ENCODE results near the gene TEPSIN. TPM values are rescaled to one million over a fixed set of nuclear protein-coding genes. Genes with fewer than 3 reads are reported as not detected.
A peak's percentile ranks its signal among the peaks of the same experiment; 100 is the strongest.

The TEPSIN gene
- total RNA-seq, 1 experiment from 2014 or later = 38.8 TPM

DNA sequence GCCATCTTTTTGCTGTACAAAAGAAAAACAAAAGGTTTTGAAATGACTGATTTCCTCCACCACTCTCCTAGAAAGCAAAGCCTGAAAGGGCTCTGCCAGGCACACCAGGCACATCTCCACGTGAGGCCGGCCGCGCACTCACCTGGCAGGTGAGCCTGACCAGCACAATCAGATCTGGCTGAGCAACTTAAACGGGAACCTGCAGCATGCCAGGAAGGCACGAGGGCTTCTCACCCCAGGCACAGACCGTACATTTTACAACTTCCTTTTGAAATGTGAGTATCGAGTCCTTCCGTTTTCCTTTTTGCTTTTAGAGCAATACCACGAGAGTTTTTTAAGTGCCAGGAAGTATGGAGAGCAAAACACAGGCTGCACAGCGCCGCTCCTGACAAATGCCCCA is 33.8 kb upstream of the TEPSIN start:
- H3K27me3 Mint-ChIP-seq (ENCODE audit: low read depth) = no peaks in the 10 kb centered on the region
- Histone ChIP-seq H4K5ac (ENCODE audit: insufficient read length, low read depth, low read length) (no peak overlapping the region), H3K79me2 (ENCODE audit: insufficient read depth, low read length) (no peaks in the 10 kb centered on the region), H3K14ac (ENCODE audit: insufficient read depth, low read length) (no peak overlapping the region; the same call in 1 of the 2 replicates), H3K27ac (ENCODE audit: insufficient read length, low read depth, low read length) (no peak overlapping the region), H4K20me1 (ENCODE audit: control insufficient read depth, insufficient read depth, insufficient read length) (no peaks in the 10 kb centered on the region), H3K18ac (ENCODE audit: insufficient read length, low read depth, low read length) (no peak overlapping the region), H3K9ac (ENCODE audit: extremely low read depth, insufficient read length, low read length) (no peak overlapping the region), H4K8ac (replicated peaks; ENCODE audit: insufficient read length, low read depth, low read length) (no peak overlapping the region), H3K4ac (ENCODE audit: low read depth, low read length) (no peak overlapping the region), H3K4me2 (ENCODE audit: insufficient read depth, insufficient read length, low read length) (no peak overlapping the region), H2BK12ac (ENCODE audit: insufficient read length, low read depth, low read length) (no peak overlapping the region), H2BK15ac (ENCODE audit: low read depth, low read length) (no peak overlapping the region), H3K27me3 (ENCODE audit: insufficient read depth, low read length) (no peaks in the 10 kb centered on the region), H2BK120ac (ENCODE audit: low read depth, low read length, poor library complexity, severe bottlenecking) (no peak overlapping the region), H4K91ac (ENCODE audit: insufficient read length, low read depth, low read length) (no peak overlapping the region), H3T11ph (ENCODE audit: low read length) (no peak overlapping the region), H2BK20ac (ENCODE audit: low read depth, low read length, poor library complexity, severe bottlenecking) (no peak overlapping the region), H2AFZ (ENCODE audit: low read length) (no peak overlapping the region), H2AK5ac (ENCODE audit: insufficient read length, low read length) (no peak overlapping the region), H3K23ac (ENCODE audit: insufficient read length, low read depth, low read length) (no peak overlapping the region), H3K23me2 (ENCODE audit: insufficient read length, low read depth, low read length, poor library complexity, severe bottlenecking) (peaks cover 2% of the 10 kb centered on the region), H3K4me1 (ENCODE audit: insufficient read depth, low read length) (no peaks in the 10 kb centered on the region), H3K56ac (ENCODE audit: insufficient read length, low read depth, low read length) (no peak overlapping the region), H2BK5ac (ENCODE audit: insufficient read length, low read length) (no peak overlapping the region), H3K79me1 (ENCODE audit: insufficient read depth, low read depth, low read length, poor library complexity, severe bottlenecking) (no peaks in the 10 kb centered on the region), H3K9me3 (ENCODE audit: control insufficient read depth, low read depth, low read length) (no peaks in the 10 kb centered on the region)
- peak overlapping the region in 1 of 3 experiments; percentile 9; a peak in 1 of 7 replicates for H3K27ac Mint-ChIP-seq
- no CpG with 5 or more reads among the region's 12 CpGs for WGBS (ENCODE audit: extremely low coverage, insufficient read length, low lambda C conversion rate)
- TF ChIP-seq, protein P1, sequence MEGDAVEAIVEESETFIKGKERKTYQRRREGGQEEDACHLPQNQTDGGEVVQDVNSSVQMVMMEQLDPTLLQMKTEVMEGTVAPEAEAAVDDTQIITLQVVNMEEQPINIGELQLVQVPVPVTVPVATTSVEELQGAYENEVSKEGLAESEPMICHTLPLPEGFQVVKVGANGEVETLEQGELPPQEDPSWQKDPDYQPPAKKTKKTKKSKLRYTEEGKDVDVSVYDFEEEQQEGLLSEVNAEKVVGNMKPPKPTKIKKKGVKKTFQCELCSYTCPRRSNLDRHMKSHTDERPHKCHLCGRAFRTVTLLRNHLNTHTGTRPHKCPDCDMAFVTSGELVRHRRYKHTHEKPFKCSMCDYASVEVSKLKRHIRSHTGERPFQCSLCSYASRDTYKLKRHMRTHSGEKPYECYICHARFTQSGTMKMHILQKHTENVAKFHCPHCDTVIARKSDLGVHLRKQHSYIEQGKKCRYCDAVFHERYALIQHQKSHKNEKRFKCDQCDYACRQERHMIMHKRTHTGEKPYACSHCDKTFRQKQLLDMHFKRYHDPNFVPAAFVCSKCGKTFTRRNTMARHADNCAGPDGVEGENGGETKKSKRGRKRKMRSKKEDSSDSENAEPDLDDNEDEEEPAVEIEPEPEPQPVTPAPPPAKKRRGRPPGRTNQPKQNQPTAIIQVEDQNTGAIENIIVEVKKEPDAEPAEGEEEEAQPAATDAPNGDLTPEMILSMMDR (conservative IDR thresholded peaks at IDR 0.05) = no peak
- H3K4me3 Mint-ChIP-seq = no peak overlapping the region; a peak in 1 of 5 replicates
- DNase-seq = no peak
- peaks cover 20 to 65% (median 59%) of the 10 kb centered on the region in 3 experiments for H3K36me3 Mint-ChIP-seq (ENCODE audit: insufficient read depth in 1 of 3, low read depth in 3 of 3)
- no peaks in the 10 kb centered on the region for H3K9me3 Mint-ChIP-seq
- H3K4me1 Mint-ChIP-seq = no peaks in the 10 kb centered on the region
